SK-N-SH treated with all-trans-retinoic acid at 6 μM for 48 hours (cell line): ENCODE results near the gene C12orf42.

Experiments
- BACH2 ChIP-seq: fragments of 250-450 bp; sonication (Bioruptor Pico); IDR thresholded peaks from 2 replicates; pipeline ENCODE4 v1.9.0; 2021; ENCODE audit warnings: mild to moderate bottlenecking, borderline replicate concordance
- PATZ1 ChIP-seq: fragments of 250-450 bp; sonication (Bioruptor Pico); IDR thresholded peaks from 2 replicates; pipeline ENCODE4 v1.8.0; 2020; ENCODE audit warnings: mild to moderate bottlenecking, moderate library complexity, borderline replicate concordance
- RARB ChIP-seq: fragments of 250-450 bp; sonication (Bioruptor Pico); IDR thresholded peaks from 2 replicates; pipeline ENCODE4 v1.8.0; 2021; ENCODE audit warnings: mild to moderate bottlenecking, moderate library complexity
- TSHZ2 ChIP-seq: fragments of 250-450 bp; sonication (Bioruptor Pico); IDR thresholded peaks from 2 replicates; pipeline ENCODE4 v1.5.0; 2020; ENCODE audit warnings: mild to moderate bottlenecking, moderate library complexity
- ZFP30 ChIP-seq: fragments of 450-650 bp; formaldehyde crosslinking; IDR thresholded peaks from 2 replicates; pipeline ENCODE4 v1.5.0; 2022; ENCODE audit warnings: mild to moderate bottlenecking, moderate library complexity
- ZNF565 ChIP-seq: fragments of 450-650 bp; formaldehyde crosslinking; conservative IDR thresholded peaks from 2 replicates; pipeline ENCODE4 v1.5.0; 2020; ENCODE audit warnings: low read depth, mild to moderate bottlenecking, moderate library complexity

- no peak for TF ChIP-seq PATZ1 (CRISPR knock-in tag)
- TF ChIP-seq TSHZ2 (CRISPR knock-in tag) = no peak
- TF ChIP-seq RARB (CRISPR knock-in tag) = no peak
- TF ChIP-seq BACH2 (CRISPR knock-in tag) = no peak
- TF ChIP-seq ZFP30 (CRISPR knock-in tag) = no peak
- no peak for TF ChIP-seq ZNF565 (CRISPR knock-in tag)
These were observed 146.8 kb downstream of the C12orf42 start for GRCh38 chr12:103348935-103349334.
